ENCODE data around the gene PIEZO2.
A peak's percentile ranks its signal among the peaks of the same experiment; 100 is the strongest.
"Not testable (repeated sequence)": the region's sequence is repeated elsewhere in the genome, so short reads cannot be mapped to it uniquely, and the experiment has no call there.

PIEZO2 gene

GRCh38 chr18:11149441-11150270 is at the start of gene PIEZO2:
Gene PIEZO2, minus strand, starts transcription at chr18:11149569. Its CDS starts 981 bp downstream, at chr18:11148588.
- Histone ChIP-seq H3K4me1 (ENCODE audit: insufficient read depth, low read length) (peaks cover 39% of the 10 kb centered on the region), H3K27ac (ENCODE audit: low read length) (no peak within 1 kb of the TSS), H3K9ac (ENCODE audit: low read depth, low read length) (peak within 1 kb of the TSS; percentile 35; the same call in 1 of the 2 replicates), H3K36me3 (ENCODE audit: insufficient read depth, low read depth, low read length) (no peaks in the 10 kb centered on the region), H3K9me3 (ENCODE audit: insufficient read depth, low read depth, low read length) (no peaks in the 10 kb centered on the region), H3K27me3 (ENCODE audit: insufficient read depth, low read length) (peaks cover 68% of the 10 kb centered on the region), H3K4me3 (ENCODE audit: low read length) (peak within 1 kb of the TSS; percentile 67; the same call in 1 of the 2 replicates)

DNA sequence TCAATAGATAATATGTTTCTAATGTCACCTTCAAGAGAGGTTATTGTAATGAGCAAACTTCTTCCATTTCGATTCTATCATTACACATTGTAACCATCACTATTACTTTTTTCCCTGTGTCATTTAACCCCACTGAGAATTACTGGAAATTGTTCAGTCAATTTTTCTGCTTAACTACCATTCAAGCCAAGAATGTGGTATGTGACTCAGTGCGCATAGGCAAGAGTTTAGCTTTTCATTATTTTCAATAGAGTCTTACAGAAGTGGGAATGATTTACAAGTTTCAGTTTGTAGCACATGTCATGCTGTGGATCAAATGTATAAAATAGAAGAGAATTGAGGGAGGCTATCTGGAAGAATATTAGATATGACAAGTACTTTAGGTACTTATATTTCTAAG is 34.3 kb upstream of the PIEZO2 start:
- Histone ChIP-seq H3K27me3 (ENCODE audit: insufficient read depth, low read length) (no peaks in the 10 kb centered on the region), H3K27ac (ENCODE audit: low read length) (no peak overlapping the region), H3K4me3 (ENCODE audit: low read length) (no peak overlapping the region), H3K9ac (ENCODE audit: low read depth, low read length) (no peak overlapping the region), H3K36me3 (ENCODE audit: insufficient read depth, low read depth, low read length) (no peaks in the 10 kb centered on the region), H3K4me1 (ENCODE audit: insufficient read depth, low read length) (no peaks in the 10 kb centered on the region), H3K9me3 (ENCODE audit: insufficient read depth, low read depth, low read length) (no peaks in the 10 kb centered on the region)

DNA sequence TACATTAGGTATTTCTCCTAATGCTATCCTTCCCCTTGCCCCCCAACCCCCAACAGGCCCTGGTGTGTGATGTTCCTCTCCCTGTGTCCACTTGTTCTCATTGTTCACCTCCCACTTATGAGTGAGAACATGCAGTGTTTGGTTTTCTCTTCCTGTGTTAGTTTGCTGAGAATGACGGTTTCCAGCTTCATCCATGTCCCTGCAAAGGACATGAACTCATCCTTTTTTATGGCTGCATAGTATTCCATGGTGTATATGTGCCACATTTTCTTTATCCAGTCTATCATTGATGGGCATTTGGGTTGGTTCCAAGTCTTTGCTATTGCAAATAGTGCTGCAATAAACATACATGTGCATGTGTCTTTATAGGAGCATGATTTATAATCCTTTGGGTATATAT is 32.3 kb upstream of the PIEZO2 start:
- H3K4me3 ChIP-seq (ENCODE audit: low read length); H3K4me1 ChIP-seq (ENCODE audit: insufficient read depth, low read length); H3K27me3 ChIP-seq (ENCODE audit: insufficient read depth, low read length); H3K27ac ChIP-seq (ENCODE audit: low read length); H3K9me3 ChIP-seq (ENCODE audit: insufficient read depth, low read depth, low read length); H3K9ac ChIP-seq (ENCODE audit: low read depth, low read length); H3K36me3 ChIP-seq (ENCODE audit: insufficient read depth, low read depth, low read length): not testable (repeated sequence)

GRCh38 chr18:11179959-11180519 is 30.7 kb upstream of the PIEZO2 start:
- no peak overlapping the region for H3K9ac ChIP-seq (ENCODE audit: low read depth, low read length)
- H3K9me3 ChIP-seq (ENCODE audit: insufficient read depth, low read depth, low read length): no peaks in the 10 kb centered on the region
- no peaks in the 10 kb centered on the region for H3K36me3 ChIP-seq (ENCODE audit: insufficient read depth, low read depth, low read length)
- H3K4me3 ChIP-seq (ENCODE audit: low read length): no peak overlapping the region
- no peaks in the 10 kb centered on the region for H3K27me3 ChIP-seq (ENCODE audit: insufficient read depth, low read length)
- no peak overlapping the region for H3K27ac ChIP-seq (ENCODE audit: low read length)
- H3K4me1 ChIP-seq (ENCODE audit: insufficient read depth, low read length): no peaks in the 10 kb centered on the region

GRCh38 chr18:11178951-11179549 is 29.7 kb upstream of the PIEZO2 start:
- Histone ChIP-seq H3K9me3 (ENCODE audit: insufficient read depth, low read depth, low read length) (no peaks in the 10 kb centered on the region), H3K27ac (ENCODE audit: low read length) (no peak overlapping the region), H3K4me3 (ENCODE audit: low read length) (no peak overlapping the region), H3K36me3 (ENCODE audit: insufficient read depth, low read depth, low read length) (no peaks in the 10 kb centered on the region), H3K27me3 (ENCODE audit: insufficient read depth, low read length) (no peaks in the 10 kb centered on the region), H3K4me1 (ENCODE audit: insufficient read depth, low read length) (no peaks in the 10 kb centered on the region), H3K9ac (ENCODE audit: low read depth, low read length) (no peak overlapping the region)

DNA sequence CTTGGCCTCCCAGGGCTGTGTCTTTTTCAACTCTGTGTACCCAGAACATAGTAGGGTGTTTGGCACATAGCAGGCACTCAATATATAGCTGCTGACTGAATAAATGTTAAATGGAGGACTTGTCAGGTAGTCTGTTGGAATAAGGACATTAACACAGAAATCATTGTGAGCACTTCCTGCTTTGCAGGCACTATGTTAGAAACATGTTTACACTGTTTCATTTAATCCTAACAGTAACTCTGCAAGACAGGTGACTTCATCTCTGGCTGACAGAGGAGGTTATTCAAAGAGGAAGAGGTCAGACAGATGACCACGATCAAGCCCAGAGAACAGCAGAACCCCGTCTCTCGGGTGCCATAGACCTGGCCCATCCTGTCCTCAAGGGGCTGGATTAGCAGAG is 28.0 kb upstream of the PIEZO2 start:
- Histone ChIP-seq H3K4me1 (ENCODE audit: insufficient read depth, low read length) (no peaks in the 10 kb centered on the region), H3K27ac (ENCODE audit: low read length) (no peak overlapping the region), H3K9ac (ENCODE audit: low read depth, low read length) (no peak overlapping the region), H3K27me3 (ENCODE audit: insufficient read depth, low read length) (no peaks in the 10 kb centered on the region), H3K4me3 (ENCODE audit: low read length) (no peak overlapping the region), H3K9me3 (ENCODE audit: insufficient read depth, low read depth, low read length) (no peaks in the 10 kb centered on the region), H3K36me3 (ENCODE audit: insufficient read depth, low read depth, low read length) (no peaks in the 10 kb centered on the region)

- H3K36me3 ChIP-seq (ENCODE audit: insufficient read depth, low read depth, low read length): no peaks in the 10 kb centered on the region
- H3K27me3 ChIP-seq (ENCODE audit: insufficient read depth, low read length): no peaks in the 10 kb centered on the region
- no peaks in the 10 kb centered on the region for H3K4me1 ChIP-seq (ENCODE audit: insufficient read depth, low read length)
- H3K9me3 ChIP-seq (ENCODE audit: insufficient read depth, low read depth, low read length): no peaks in the 10 kb centered on the region
- H3K27ac ChIP-seq (ENCODE audit: low read length): no peak overlapping the region
- no peak overlapping the region for H3K9ac ChIP-seq (ENCODE audit: low read depth, low read length)
- H3K4me3 ChIP-seq (ENCODE audit: low read length): no peak overlapping the region
These were observed 27.1 kb upstream of the PIEZO2 start for GRCh38 chr18:11176481-11176881.

DNA sequence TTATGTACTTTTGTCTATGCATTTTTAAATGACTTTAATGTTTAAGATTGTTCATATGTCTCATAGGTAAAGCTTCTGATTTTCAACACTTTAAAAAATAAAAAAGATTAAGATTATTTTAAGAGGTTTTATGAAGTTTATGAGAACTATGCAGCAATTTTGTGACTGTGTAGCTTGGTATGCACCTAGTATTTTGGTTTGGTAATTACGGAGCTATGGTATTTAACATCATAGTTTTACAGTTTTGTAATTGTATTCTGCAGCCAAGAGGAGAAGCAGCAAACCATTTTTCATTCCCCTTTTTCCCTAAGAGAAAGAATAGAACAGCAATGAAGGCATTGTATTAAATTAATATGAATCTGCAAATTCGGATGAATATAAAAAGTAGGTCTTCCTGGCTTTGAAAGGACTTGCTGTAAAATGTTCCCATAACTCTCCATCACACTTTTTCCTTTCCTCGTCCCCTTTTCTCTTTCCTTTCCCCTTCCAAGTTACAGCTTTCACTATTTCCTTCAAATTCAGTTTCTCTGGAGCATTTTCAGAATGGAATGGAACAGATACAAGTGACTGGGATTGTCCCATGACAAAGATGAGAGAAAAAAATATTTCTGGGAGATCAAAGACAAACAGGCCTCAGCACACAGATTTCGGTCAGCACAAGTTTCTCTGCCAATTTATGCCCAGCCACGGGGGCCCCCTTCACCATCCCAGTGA is 26.1 kb upstream of the PIEZO2 start:
- no peaks in the 10 kb centered on the region for H3K36me3 ChIP-seq (ENCODE audit: insufficient read depth, low read depth, low read length)
- H3K27ac ChIP-seq (ENCODE audit: low read length): no peak overlapping the region
- H3K9me3 ChIP-seq (ENCODE audit: insufficient read depth, low read depth, low read length): no peaks in the 10 kb centered on the region
- H3K27me3 ChIP-seq (ENCODE audit: insufficient read depth, low read length): no peaks in the 10 kb centered on the region
- no peaks in the 10 kb centered on the region for H3K4me1 ChIP-seq (ENCODE audit: insufficient read depth, low read length)
- H3K4me3 ChIP-seq (ENCODE audit: low read length): no peak overlapping the region
- H3K9ac ChIP-seq (ENCODE audit: low read depth, low read length): no peak overlapping the region

GRCh38 chr18:11174179-11174578 is 24.8 kb upstream of the PIEZO2 start:
- not testable (repeated sequence) for H3K9ac ChIP-seq (ENCODE audit: low read depth, low read length); H3K27me3 ChIP-seq (ENCODE audit: insufficient read depth, low read length); H3K4me3 ChIP-seq (ENCODE audit: low read length); H3K4me1 ChIP-seq (ENCODE audit: insufficient read depth, low read length); H3K27ac ChIP-seq (ENCODE audit: low read length); H3K36me3 ChIP-seq (ENCODE audit: insufficient read depth, low read depth, low read length); H3K9me3 ChIP-seq (ENCODE audit: insufficient read depth, low read depth, low read length)

DNA sequence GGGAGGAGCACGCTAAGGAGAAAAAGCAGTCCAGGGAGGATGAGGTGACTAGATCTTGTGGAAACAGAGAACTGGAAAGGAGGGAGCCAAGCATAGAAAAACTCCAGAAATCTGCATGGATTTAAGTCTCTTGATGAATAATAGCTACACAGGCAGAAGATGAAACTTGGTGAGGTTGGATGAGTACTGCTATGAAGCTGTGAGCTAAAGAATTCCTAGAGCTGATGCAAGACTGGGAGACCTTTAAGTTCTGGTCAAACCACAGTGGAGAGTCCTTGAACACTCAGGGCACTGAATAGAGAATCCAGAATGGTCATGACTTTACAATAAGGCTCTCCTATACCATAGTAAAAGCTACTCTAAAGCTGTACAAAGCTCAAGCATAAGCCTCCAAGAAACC is 18.4 kb upstream of the PIEZO2 start:
- peaks cover 39% of the 10 kb centered on the region for H3K27me3 ChIP-seq (ENCODE audit: insufficient read depth, low read length)
- no peaks in the 10 kb centered on the region for H3K36me3 ChIP-seq (ENCODE audit: insufficient read depth, low read depth, low read length)
- no peak overlapping the region for H3K4me3 ChIP-seq (ENCODE audit: low read length)
- H3K4me1 ChIP-seq (ENCODE audit: insufficient read depth, low read length): peaks cover 6% of the 10 kb centered on the region; the same call in 1 of the 2 replicates
- H3K9me3 ChIP-seq (ENCODE audit: insufficient read depth, low read depth, low read length): no peaks in the 10 kb centered on the region
- H3K9ac ChIP-seq (ENCODE audit: low read depth, low read length): no peak overlapping the region
- H3K27ac ChIP-seq (ENCODE audit: low read length): no peak overlapping the region

GRCh38 chr18:11165952-11166351 is 16.6 kb upstream of the PIEZO2 start:
- Histone ChIP-seq H3K4me1 (ENCODE audit: insufficient read depth, low read length) (peaks cover 8% of the 10 kb centered on the region; the same call in 1 of the 2 replicates), H3K36me3 (ENCODE audit: insufficient read depth, low read depth, low read length) (no peaks in the 10 kb centered on the region), H3K4me3 (ENCODE audit: low read length) (no peak overlapping the region), H3K27me3 (ENCODE audit: insufficient read depth, low read length) (peaks cover 55% of the 10 kb centered on the region), H3K9ac (ENCODE audit: low read depth, low read length) (no peak overlapping the region), H3K9me3 (ENCODE audit: insufficient read depth, low read depth, low read length) (no peaks in the 10 kb centered on the region), H3K27ac (ENCODE audit: low read length) (no peak overlapping the region)

Measured in iPS-20b (cell line).